GF-D8 (cell line): ENCODE results near the gene RTL10.

Experiments
- DNase-seq: peaks from one replicate; lab custom pipeline; 2025; lab: John Stamatoyannopoulos, UW

RTL10 gene

DNA sequence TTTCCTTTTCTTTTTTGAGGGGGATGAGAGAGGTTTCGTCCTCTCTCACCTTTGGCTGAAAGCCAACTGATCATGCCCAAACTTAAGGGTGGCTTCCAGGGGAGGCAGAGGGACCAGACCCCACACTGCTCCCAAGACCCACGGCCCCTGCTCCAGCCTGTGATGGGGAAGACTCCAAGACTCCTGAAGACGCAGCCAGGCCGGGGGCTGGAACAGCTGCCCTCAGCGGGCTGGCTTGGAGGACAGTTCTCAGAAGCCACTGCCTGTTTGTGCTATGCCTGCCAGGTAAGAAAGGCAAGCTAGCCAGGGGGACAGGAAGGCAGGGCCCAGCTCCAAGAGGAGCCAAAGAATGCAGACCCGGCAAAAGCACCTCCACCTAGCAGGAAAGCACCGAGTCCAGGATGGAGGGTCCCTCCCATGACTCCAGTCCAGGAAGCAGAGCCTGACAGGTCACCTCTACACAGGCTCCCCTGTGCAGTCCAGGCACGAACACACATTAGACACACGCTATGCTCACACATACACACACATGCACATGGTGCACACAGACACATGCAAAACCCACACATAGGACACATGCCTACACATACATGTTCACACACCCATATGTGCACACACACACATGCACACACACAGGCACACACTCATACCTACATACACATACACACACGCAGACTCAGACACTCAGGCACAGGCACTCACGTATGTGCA, 31.3 kb downstream of the RTL10 start:
- no peak for DNase-seq

DNA sequence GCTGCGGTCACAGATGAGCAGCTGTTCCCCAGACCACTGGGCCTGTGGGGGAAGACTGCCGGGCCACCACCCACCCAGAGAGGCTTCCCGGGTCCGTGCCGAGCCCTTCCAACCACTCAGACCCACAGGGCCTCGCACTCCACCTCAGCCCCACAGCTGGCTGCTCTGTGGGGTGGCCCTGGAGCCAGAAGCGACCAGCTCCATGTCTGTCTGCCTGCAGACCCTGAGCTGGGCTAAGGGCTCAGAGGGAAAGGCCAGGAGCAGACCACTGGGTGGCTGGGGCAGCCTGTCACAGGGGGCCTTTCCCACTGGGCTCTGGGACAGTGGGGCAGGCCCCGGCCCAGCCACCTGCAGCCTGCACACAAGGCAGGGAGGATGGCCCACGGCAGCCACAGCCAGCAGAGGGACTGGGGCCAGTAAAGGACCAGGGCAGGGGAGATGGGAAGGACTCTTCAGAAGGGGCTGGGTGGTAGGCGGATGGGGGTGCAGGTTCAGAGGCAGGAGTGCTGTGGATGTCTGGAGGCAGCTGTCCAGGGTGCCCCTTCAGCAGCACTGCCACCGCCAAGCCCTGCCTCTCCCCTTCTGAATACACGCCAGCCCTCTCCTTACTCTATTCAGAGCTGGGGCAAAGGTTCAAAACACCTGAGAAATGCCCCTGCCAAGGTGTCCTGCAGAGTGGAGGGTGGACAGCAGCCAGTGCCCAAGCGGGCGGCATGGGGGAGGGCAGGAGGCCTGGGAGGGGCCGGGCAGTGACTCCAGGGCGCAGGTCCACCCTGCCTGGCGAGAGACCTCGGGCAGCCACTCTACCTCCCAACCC, 32.2 kb downstream of the RTL10 start:
- DNase-seq = no peak

DNA sequence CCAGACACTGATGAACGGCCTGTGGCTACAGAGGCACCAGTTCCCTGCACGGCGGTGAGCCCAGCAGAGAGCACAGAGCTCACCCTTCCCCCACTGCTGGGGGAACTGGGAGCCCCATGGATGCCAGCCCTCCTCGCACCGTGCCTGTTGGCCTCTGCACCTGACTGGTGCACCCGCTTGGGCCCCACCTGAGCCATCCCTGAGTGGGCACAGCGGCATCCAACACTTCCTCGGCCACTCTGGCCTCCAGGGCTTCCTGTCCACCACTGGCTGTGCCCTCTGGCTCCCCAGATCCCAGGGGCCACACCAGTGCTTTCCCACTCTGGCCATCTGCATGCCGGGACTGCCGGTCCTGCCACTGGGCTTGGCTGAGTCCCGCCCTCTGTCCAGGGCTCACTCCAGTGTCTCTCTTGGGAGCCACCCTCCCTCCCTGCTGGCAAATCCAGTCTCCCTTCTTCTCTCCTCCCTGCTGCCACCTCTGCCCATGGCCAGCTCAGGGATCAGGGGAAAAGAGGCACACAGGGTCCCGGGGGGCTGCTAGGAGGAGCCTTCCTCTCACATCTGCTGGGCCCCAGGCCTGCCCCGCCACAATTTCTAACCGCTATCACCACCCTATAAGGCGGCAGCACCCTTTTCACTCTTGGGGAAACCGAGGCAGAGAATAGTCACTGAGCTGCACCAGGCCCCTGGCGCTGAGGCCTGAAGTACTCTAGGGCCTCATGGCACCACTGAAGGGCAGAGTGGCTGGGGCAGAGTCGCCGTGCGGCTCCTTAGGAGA, 33.0 kb downstream of the RTL10 start:
- DNase-seq = no peak

- DNase-seq = no peak
Observed at GRCh38 chr22:19820880-19821522, 33.7 kb downstream of the RTL10 start.

DNA sequence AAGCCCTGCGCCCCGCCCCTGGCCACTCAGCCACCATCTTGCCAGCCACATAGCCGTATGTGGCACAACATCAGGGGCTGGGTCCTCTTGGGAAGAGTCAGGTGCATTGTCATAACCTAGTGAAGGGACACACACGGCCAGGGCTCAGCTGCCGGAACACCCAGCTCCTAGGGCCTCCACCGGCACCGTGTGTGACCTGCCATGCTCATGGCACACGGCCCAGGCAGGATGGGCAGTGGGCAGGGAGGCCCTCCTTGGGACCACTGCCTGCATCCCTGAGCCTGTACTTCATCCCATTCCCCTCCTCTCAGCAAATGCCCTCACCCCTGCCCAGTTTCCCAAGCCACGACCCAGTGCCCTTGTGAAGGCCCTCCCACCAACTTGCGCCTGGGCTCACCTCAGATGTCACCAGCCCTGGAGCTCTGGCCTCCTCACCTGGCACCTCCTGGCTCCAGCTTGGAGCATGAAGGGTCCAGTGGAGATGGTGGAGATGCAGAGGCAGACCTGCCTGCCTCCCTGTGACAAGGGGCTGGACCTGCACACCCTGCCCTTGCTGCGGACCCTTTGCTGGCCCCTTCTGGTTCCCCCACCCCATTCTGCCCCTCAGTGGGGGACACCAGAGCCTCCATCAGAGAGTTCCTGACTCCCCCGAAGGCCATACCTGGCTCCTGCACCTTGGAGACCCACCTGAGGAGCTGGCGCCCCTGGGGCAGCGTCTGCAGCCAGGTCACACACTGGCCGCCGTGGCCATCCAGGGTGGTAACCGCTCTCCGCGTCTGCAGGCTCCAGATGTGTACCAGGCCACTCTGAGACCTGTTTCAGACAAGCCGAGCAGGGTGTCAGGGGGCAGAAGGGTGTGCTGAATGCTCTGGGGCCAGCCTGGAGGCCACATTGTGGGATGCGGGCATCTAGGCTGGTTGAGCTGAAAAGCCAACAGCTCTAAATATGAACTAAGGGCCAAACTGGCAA, 34.5 kb downstream of the RTL10 start:
- DNase-seq = no peak

GRCh38 chr22:19819208-19819910, 35.3 kb downstream of the RTL10 start:
- DNase-seq = no peak

- no peak for DNase-seq
Observed at GRCh38 chr22:19818324-19819207, 36.1 kb downstream of the RTL10 start.

- DNase-seq = no peak
Observed at GRCh38 chr22:19816372-19817119, 38.1 kb downstream of the RTL10 start.

- DNase-seq = no peak
Observed at GRCh38 chr22:19815823-19816290, 38.8 kb downstream of the RTL10 start.

DNA sequence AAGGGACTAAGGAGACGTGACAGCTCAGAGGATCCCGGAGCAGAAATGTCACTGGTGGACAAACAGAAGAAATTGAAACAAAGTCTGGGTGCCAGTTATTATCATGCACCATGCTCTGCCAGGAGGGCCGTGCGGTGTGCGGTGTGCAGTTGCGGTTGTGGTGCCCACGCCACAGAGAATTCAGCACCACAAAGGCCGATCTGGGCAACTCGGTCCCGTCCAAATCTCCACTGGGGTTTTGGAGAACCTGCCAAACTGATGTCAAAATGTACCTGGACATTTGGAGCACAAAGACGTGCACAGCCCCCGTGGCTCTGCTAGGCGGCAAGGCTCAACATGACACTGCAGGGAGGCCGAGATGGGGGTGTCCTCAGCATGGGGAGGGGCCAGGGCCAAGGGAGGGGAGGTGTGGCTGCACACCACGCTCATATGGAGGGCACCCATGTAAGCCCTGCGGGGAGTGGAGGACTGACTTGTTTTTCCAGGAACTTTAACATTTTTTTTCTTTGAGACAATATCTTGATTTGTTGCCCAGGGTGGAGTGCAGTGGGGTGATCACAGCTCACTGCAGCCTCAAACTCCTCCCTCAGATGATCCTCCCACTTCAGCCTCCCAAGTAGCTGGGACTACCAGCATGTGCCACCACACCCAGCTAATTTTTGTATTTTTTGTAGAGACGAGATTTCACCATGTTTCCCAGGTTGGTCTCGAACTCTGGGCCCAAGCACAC, 39.4 kb downstream of the RTL10 start:
- no peak for DNase-seq

GRCh38 chr22:19814428-19814827, 40.2 kb downstream of the RTL10 start:
- DNase-seq = no peak

GRCh38 chr22:19812910-19813309, 41.8 kb downstream of the RTL10 start:
- DNase-seq = no peak

DNA sequence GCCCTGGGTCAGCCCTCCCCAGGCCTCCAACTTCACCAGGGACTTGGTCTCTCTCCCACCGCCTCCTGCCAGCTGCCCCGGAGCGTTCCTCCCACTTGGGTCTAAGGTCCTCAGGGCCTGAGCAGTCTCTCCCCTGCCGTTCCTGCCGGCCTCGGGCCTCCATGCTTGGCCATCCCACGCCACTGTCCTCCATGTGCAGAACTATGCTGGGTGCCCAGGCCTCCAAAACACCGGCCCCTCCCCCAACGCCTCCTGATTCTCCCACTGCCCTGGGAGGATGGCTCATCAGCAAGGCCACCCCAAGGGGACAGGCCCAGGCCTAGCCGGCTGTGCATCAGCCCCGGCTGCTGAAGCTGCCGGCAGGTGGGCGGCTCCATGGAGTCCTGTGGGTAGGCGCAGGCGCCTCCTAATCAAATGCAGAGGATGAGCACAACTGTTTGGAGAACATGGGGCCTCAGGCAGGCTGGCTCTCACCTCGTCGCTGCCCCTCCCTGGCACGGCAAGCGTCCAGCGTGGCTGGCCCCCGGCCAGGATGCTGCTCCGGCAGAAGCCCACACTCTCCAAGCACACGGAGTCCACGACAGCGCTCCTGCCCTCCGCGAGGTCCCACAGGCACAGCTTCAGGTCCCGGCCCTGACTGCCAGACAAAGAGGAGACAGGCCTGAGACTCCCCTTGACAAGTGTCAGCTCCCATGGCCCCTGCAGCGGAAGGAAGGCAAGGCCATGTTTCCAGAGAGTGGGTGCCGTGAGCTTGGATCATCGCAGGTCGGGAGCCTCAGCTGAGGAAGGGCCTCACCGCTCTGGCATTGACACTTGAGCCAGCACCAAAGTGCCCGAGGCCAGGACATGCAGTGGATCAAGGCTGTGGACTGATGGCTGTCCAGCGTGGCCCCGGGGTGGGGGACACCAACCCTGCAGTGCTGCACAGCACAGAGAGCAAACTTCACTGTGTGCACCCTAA, 42.6 kb downstream of the RTL10 start:
- no peak for DNase-seq

DNA sequence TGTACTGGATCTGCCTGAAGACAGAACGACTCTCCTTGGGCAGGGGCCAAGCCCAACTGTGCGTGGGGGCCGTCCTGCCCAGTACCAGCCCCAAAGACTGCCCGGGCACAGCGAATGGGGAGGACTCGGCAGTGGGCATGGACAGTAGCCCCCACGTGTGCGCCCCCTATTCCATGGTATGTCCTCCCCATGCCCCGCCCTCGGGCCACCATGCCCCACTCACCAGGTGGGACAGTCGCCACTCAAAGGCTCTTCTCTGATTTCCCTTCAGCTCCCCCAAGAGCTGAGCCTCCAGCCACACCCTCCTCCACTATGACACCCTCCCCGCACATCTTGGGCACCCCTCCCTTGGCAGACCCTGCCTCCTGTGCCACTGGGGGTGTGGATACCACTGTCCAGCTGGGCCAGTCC, 43.5 kb downstream of the RTL10 start:
- DNase-seq = no peak

- DNase-seq = no peak
Observed at GRCh38 chr22:19810381-19811201, 44.1 kb downstream of the RTL10 start.

GRCh38 chr22:19809741-19810140, 44.9 kb downstream of the RTL10 start:
- DNase-seq = no peak
